H9 (cell line): ENCODE results near the gene KRT31. TPM values are rescaled to one million over a fixed set of nuclear protein-coding genes. Genes with fewer than 3 reads are reported as not detected.

Source experiments
- DNase-seq: peaks from one replicate; pipeline ENCODE4 v3.0.0-alpha.2; 2017
- H2AFZ ChIP-seq: one replicate; pipeline ENCODE4 v1.6.1; 2013; ENCODE audit warnings: mild to moderate bottlenecking, low read length, control low read depth, moderate library complexity
- H2AK5ac ChIP-seq: 2 replicates; pipeline ENCODE4 v1.6.1; 2013; ENCODE audit warnings: low read length, control low read depth, mixed read lengths; ENCODE audit not compliant: insufficient read length
- H2BK120ac ChIP-seq: one replicate; pipeline ENCODE4 v1.6.1; 2013; ENCODE audit warnings: low read depth, mild to moderate bottlenecking, low read length, control low read depth, inconsistent platforms; ENCODE audit not compliant: poor library complexity, severe bottlenecking
- H2BK12ac ChIP-seq: 2 replicates; pipeline ENCODE4 v1.6.1; 2013; ENCODE audit warnings: low read length, control low read depth, mixed read lengths, low read depth; ENCODE audit not compliant: insufficient read length
- H2BK15ac ChIP-seq: 2 replicates; pipeline ENCODE4 v1.6.1; 2013; ENCODE audit warnings: low read depth, low read length, control low read depth
- H2BK20ac ChIP-seq: one replicate; pipeline ENCODE4 v1.6.1; 2013; ENCODE audit warnings: low read depth, mild to moderate bottlenecking, low read length, control low read depth, inconsistent platforms; ENCODE audit not compliant: poor library complexity, severe bottlenecking
- H2BK5ac ChIP-seq: 2 replicates; pipeline ENCODE4 v1.6.1; 2013; ENCODE audit warnings: low read length, control low read depth, mixed read lengths; ENCODE audit not compliant: insufficient read length
- H3K14ac ChIP-seq: 2 replicates; pipeline ENCODE4 v1.6.1; 2013; ENCODE audit warnings: low read length, control low read depth; ENCODE audit not compliant: insufficient read depth
- H3K18ac ChIP-seq: 2 replicates; pipeline ENCODE4 v1.6.1; 2013; ENCODE audit warnings: low read depth, mild to moderate bottlenecking, mixed read lengths, low read length, control low read depth; ENCODE audit not compliant: insufficient read length
- H3K23ac ChIP-seq: 2 replicates; pipeline ENCODE4 v1.6.1; 2013; ENCODE audit warnings: low read length, control low read depth, mixed read lengths, low read depth; ENCODE audit not compliant: insufficient read length
- H3K23me2 ChIP-seq: 2 replicates; pipeline ENCODE4 v1.6.1; 2013; ENCODE audit warnings: low read depth, mild to moderate bottlenecking, mixed read lengths, low read length, control low read depth; ENCODE audit not compliant: insufficient read length, poor library complexity, severe bottlenecking
- H3K27ac ChIP-seq: 2 replicates; pipeline ENCODE4 v1.5.1; 2013; ENCODE audit warnings: low read length, control low read depth, mixed read lengths, low read depth; ENCODE audit not compliant: insufficient read length
- H3K27me3 ChIP-seq: 2 replicates; pipeline ENCODE4 v1.6.1; 2013; ENCODE audit warnings: low read length, control low read depth, inconsistent platforms; ENCODE audit not compliant: insufficient read depth
- H3K4ac ChIP-seq: 2 replicates; pipeline ENCODE4 v1.6.1; 2013; ENCODE audit warnings: low read depth, mild to moderate bottlenecking, control low read depth, inconsistent platforms, low read length, moderate library complexity
- H3K4me1 ChIP-seq: 2 replicates; pipeline ENCODE4 v1.6.1; 2013; ENCODE audit warnings: low read length, control low read depth, inconsistent platforms; ENCODE audit not compliant: insufficient read depth
- H3K4me2 ChIP-seq: 2 replicates; pipeline ENCODE4 v1.6.1; 2013; ENCODE audit warnings: low read length, control low read depth, mixed read lengths; ENCODE audit not compliant: insufficient read length, insufficient read depth
- H3K56ac ChIP-seq: 2 replicates; pipeline ENCODE4 v1.6.1; 2013; ENCODE audit warnings: low read depth, mild to moderate bottlenecking, mixed read lengths, low read length, control low read depth; ENCODE audit not compliant: insufficient read length
- H3K79me1 ChIP-seq: 2 replicates; pipeline ENCODE4 v1.6.1; 2013; ENCODE audit warnings: low read depth, mild to moderate bottlenecking, moderate library complexity, low read length, control low read depth, inconsistent platforms; ENCODE audit not compliant: insufficient read depth, poor library complexity, severe bottlenecking
- H3K79me2 ChIP-seq: 2 replicates; pipeline ENCODE4 v1.6.1; 2013; ENCODE audit warnings: low read length, control low read depth, inconsistent platforms; ENCODE audit not compliant: insufficient read depth
- H3K9ac ChIP-seq: 2 replicates; pipeline ENCODE4 v1.6.1; 2013; ENCODE audit warnings: low read length, control low read depth, mixed read lengths; ENCODE audit not compliant: insufficient read length; ENCODE audit errors: extremely low read depth
- H3K9me3 ChIP-seq: one replicate; pipeline ENCODE4 v1.6.1; 2013; ENCODE audit warnings: low read depth, low read length, inconsistent platforms; ENCODE audit not compliant: control insufficient read depth
- H3T11ph ChIP-seq: one replicate; pipeline ENCODE4 v1.6.1; 2013; ENCODE audit warnings: mild to moderate bottlenecking, low read length, control low read depth, inconsistent platforms
- H4K20me1 ChIP-seq: one replicate; pipeline ENCODE4 v1.6.1; 2013; ENCODE audit not compliant: control insufficient read depth, insufficient read length, insufficient read depth
- H4K5ac ChIP-seq: 2 replicates; pipeline ENCODE4 v1.6.1; 2013; ENCODE audit warnings: low read depth, mild to moderate bottlenecking, mixed read lengths, low read length, control low read depth; ENCODE audit not compliant: insufficient read length
- H4K8ac ChIP-seq: replicated peaks from 2 replicates; pipeline ENCODE4 v1.6.1; 2013; ENCODE audit warnings: low read length, control low read depth, mixed read lengths, low read depth; ENCODE audit not compliant: insufficient read length
- H4K91ac ChIP-seq: 2 replicates; pipeline ENCODE4 v1.6.1; 2013; ENCODE audit warnings: low read depth, mild to moderate bottlenecking, moderate library complexity, mixed read lengths, low read length, control low read depth; ENCODE audit not compliant: insufficient read length
- H3K27ac Mint-ChIP-seq, 3 experiments: 2 replicates in 2 of 3; 3 replicates in 1 of 3; pipeline ENCODE4 v1.8.0; 2020 to 2021; ENCODE audit warnings: mixed read lengths in 3 of 3, mild to moderate bottlenecking in 1 of 3, moderate library complexity in 1 of 3
- H3K27me3 Mint-ChIP-seq: 2 replicates; pipeline ENCODE4 v1.8.0; 2021; ENCODE audit warnings: low read depth, mild to moderate bottlenecking, moderate library complexity, mixed read lengths
- H3K36me3 Mint-ChIP-seq, 3 experiments: 2 replicates in 2 of 3; 3 replicates in 1 of 3; pipeline ENCODE4 v1.8.0; 2020 to 2021; ENCODE audit warnings: low read depth in 3 of 3, mixed read lengths in 3 of 3; ENCODE audit not compliant: insufficient read depth in 1 of 3
- H3K4me1 Mint-ChIP-seq, 2 experiments: 2 replicates each; pipeline ENCODE4 v1.8.0; 2020; ENCODE audit warnings: mixed read lengths in 2 of 2
- H3K4me3 Mint-ChIP-seq, 2 experiments: 2 replicates in 1 of 2; 3 replicates in 1 of 2; pipeline ENCODE4 v1.8.0; 2020 to 2021; ENCODE audit warnings: mild to moderate bottlenecking in 2 of 2, mixed read lengths in 2 of 2, moderate library complexity in 1 of 2
- H3K9me3 Mint-ChIP-seq, 2 experiments: 2 replicates in 1 of 2; 3 replicates in 1 of 2; pipeline ENCODE4 v1.8.0; 2020; ENCODE audit warnings: mild to moderate bottlenecking in 2 of 2, mixed read lengths in 2 of 2, moderate library complexity in 1 of 2
- WGBS: extraction: QIAGEN DNeasy Blood & Tissue Kit; methylation state at CpG from one replicate; pipeline ENCODE4 v1.1.7; 2013; ENCODE audit warnings: missing lambda C conversion rate, low lambda C conversion rate, mixed read lengths; ENCODE audit not compliant: insufficient read length; ENCODE audit errors: extremely low coverage; 5-methylcytosine and 5-hydroxymethylcytosine counted together
- total RNA-seq: library from RNA; stranded (reverse); gene quantifications from 2 replicates; pipeline ENCODE4 v1.2.1, GENCODE V29; 2021
- TF ChIP-seq, protein P1 (sequence below): fragments of 200-600 bp; sonication (generic); conservative IDR thresholded peaks from 3 replicates; pipeline ENCODE4 v1.8.0; 2021; ENCODE audit warnings: antibody characterized with exemption, mild to moderate bottlenecking

The KRT31 gene
- total RNA-seq, 1 experiment from 2014 or later, result not detected

DNA sequence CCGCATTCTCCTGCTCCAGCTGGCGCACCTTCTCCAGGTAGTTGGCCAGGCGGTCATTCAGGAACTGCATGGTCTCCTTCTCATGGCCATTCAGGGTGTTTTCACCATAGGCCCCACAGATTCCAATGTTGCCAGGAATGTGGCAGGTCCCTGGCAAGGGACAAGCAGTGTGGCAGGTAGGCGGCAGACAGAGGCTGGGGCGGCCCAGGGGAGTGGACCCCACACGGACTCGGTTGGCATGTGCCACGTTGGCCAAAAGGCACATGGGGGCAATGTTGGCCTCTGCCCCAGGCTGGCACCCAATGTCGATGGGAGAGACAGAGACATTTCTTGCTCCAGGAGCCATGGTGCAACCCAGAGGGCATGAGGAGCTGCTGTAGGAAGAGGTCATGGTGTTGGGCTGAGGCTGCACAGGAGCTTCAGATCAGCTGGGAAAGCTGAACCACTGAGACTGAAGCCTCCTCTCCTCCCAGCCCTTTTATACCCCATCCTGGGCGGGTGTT, 43.2 kb upstream of the KRT31 start, which contains the start of gene KRT38:
Gene KRT38 (minus strand): TSS at position 453 of the 503 bp plus-strand sequence. CDS start 62 bp downstream, at position 391.
- no peak within 1 kb of the TSS for H3K27ac Mint-ChIP-seq
- Histone ChIP-seq H3K4me1 (no peaks in the 10 kb centered on the region), H2BK5ac (no peak within 1 kb of the TSS), H3K79me2 (no peaks in the 10 kb centered on the region), H4K8ac (no peak within 1 kb of the TSS), H3K56ac (no peak within 1 kb of the TSS), H2BK120ac (no peak within 1 kb of the TSS), H2BK15ac (no peak within 1 kb of the TSS), H2BK20ac (no peak within 1 kb of the TSS), H3K9me3 (no peaks in the 10 kb centered on the region), H3K27me3 (no peaks in the 10 kb centered on the region), H3K4me2 (no peak within 1 kb of the TSS), H3K23ac (no peak within 1 kb of the TSS), H3K9ac (no peak within 1 kb of the TSS), H2AK5ac (no peak within 1 kb of the TSS), H3K18ac (no peak within 1 kb of the TSS), H3T11ph (no peak within 1 kb of the TSS), H4K5ac (no peak within 1 kb of the TSS), H4K20me1 (no peaks in the 10 kb centered on the region), H3K27ac (no peak within 1 kb of the TSS), H2BK12ac (no peak within 1 kb of the TSS), H3K23me2 (no peaks in the 10 kb centered on the region), H2AFZ (no peak within 1 kb of the TSS), H3K4ac (no peak within 1 kb of the TSS), H3K14ac (no peak within 1 kb of the TSS), H4K91ac (no peak within 1 kb of the TSS), H3K79me1 (no peaks in the 10 kb centered on the region)
- TF ChIP-seq, protein P1, sequence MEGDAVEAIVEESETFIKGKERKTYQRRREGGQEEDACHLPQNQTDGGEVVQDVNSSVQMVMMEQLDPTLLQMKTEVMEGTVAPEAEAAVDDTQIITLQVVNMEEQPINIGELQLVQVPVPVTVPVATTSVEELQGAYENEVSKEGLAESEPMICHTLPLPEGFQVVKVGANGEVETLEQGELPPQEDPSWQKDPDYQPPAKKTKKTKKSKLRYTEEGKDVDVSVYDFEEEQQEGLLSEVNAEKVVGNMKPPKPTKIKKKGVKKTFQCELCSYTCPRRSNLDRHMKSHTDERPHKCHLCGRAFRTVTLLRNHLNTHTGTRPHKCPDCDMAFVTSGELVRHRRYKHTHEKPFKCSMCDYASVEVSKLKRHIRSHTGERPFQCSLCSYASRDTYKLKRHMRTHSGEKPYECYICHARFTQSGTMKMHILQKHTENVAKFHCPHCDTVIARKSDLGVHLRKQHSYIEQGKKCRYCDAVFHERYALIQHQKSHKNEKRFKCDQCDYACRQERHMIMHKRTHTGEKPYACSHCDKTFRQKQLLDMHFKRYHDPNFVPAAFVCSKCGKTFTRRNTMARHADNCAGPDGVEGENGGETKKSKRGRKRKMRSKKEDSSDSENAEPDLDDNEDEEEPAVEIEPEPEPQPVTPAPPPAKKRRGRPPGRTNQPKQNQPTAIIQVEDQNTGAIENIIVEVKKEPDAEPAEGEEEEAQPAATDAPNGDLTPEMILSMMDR, result no peak
- DNase-seq, result no peak
- WGBS, result no CpG with 5 or more reads among the region's 10 CpGs
- H3K27me3 Mint-ChIP-seq, result peaks cover 24% of the 10 kb centered on the region
- H3K36me3 Mint-ChIP-seq, result no peaks in the 10 kb centered on the region; a peak in 1 of 7 replicates
- no peak within 1 kb of the TSS; a peak in 1 of 5 replicates for H3K4me3 Mint-ChIP-seq
- H3K9me3 Mint-ChIP-seq, result no peaks in the 10 kb centered on the region; a peak in 1 of 5 replicates
- peaks cover 6% of the 10 kb centered on the region in 2 experiments for H3K4me1 Mint-ChIP-seq
